ENCODE results near the gene GHRH.

DNA sequence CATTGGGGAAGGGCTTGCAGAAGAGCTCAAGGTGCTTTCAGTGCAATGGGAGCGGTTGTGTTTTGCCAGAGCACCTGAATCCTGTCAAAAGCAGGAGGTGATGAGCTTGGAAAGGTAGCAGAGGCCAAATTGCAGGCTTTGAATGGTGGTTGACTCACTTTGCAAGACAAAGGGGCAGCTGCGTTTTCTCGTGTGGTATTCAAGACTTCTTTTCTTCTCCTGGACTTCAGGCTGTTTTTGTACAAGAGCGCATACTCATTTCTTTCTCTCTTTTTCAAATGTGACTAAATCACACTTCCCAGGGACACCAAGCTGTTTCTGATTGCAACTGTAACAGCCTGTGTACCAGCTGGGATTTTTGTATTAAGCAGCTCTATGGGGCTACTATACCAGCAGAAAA is 32.3 kb downstream of the GHRH start:
- no peak for TF ChIP-seq POLR2A (IDR thresholded peaks at IDR 0.05)
- TF ChIP-seq, protein P1, sequence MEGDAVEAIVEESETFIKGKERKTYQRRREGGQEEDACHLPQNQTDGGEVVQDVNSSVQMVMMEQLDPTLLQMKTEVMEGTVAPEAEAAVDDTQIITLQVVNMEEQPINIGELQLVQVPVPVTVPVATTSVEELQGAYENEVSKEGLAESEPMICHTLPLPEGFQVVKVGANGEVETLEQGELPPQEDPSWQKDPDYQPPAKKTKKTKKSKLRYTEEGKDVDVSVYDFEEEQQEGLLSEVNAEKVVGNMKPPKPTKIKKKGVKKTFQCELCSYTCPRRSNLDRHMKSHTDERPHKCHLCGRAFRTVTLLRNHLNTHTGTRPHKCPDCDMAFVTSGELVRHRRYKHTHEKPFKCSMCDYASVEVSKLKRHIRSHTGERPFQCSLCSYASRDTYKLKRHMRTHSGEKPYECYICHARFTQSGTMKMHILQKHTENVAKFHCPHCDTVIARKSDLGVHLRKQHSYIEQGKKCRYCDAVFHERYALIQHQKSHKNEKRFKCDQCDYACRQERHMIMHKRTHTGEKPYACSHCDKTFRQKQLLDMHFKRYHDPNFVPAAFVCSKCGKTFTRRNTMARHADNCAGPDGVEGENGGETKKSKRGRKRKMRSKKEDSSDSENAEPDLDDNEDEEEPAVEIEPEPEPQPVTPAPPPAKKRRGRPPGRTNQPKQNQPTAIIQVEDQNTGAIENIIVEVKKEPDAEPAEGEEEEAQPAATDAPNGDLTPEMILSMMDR (IDR thresholded peaks at IDR 0.05): no peak
